Panc1 (cell line): Measurements from ENCODE around the gene CTAGE8.
"Not testable (repeated sequence)": the region's sequence is repeated elsewhere in the genome, so short reads cannot be mapped to it uniquely, and the experiment has no call there.

ENCODE experiments used
- CTCF ChIP-seq: fragments of 450-650 bp; IDR thresholded peaks from 2 replicates; pipeline ENCODE4 v1.5.1; 2017; ENCODE audit warnings: mild to moderate bottlenecking
- POLR2AphosphoS5 ChIP-seq: IDR thresholded peaks from 2 replicates; pipeline ENCODE4 v1.6.1; 2012; ENCODE audit warnings: mild to moderate bottlenecking, low read depth, low read length, moderate library complexity
- SIN3A ChIP-seq: IDR thresholded peaks from 2 replicates; pipeline ENCODE4 v1.6.1; 2012; ENCODE audit warnings: low read depth, mild to moderate bottlenecking, low read length, moderate library complexity, borderline replicate concordance; ENCODE audit not compliant: insufficient read depth
- TF ChIP-seq, protein P1 (sequence below), 2 experiments: IDR thresholded peaks; 2 replicates each; pipeline ENCODE4 v1.6.1; 2011 to 2012; ENCODE audit warnings: low read depth in 2 of 2, control low read depth in 1 of 2, low read length in 1 of 2, mild to moderate bottlenecking in 1 of 2, moderate library complexity in 1 of 2; ENCODE audit not compliant: insufficient read depth in 1 of 2

- TF ChIP-seq CTCF, SIN3A, POLR2AphosphoS5: not testable (repeated sequence)
- TF ChIP-seq, protein P1, sequence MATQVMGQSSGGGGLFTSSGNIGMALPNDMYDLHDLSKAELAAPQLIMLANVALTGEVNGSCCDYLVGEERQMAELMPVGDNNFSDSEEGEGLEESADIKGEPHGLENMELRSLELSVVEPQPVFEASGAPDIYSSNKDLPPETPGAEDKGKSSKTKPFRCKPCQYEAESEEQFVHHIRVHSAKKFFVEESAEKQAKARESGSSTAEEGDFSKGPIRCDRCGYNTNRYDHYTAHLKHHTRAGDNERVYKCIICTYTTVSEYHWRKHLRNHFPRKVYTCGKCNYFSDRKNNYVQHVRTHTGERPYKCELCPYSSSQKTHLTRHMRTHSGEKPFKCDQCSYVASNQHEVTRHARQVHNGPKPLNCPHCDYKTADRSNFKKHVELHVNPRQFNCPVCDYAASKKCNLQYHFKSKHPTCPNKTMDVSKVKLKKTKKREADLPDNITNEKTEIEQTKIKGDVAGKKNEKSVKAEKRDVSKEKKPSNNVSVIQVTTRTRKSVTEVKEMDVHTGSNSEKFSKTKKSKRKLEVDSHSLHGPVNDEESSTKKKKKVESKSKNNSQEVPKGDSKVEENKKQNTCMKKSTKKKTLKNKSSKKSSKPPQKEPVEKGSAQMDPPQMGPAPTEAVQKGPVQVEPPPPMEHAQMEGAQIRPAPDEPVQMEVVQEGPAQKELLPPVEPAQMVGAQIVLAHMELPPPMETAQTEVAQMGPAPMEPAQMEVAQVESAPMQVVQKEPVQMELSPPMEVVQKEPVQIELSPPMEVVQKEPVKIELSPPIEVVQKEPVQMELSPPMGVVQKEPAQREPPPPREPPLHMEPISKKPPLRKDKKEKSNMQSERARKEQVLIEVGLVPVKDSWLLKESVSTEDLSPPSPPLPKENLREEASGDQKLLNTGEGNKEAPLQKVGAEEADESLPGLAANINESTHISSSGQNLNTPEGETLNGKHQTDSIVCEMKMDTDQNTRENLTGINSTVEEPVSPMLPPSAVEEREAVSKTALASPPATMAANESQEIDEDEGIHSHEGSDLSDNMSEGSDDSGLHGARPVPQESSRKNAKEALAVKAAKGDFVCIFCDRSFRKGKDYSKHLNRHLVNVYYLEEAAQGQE (IDR thresholded peaks at IDR 0.05; ENCODE audit: insufficient read depth in 1 of 2, low read depth in 2 of 2, low read length in 1 of 2): not testable (repeated sequence)
Observed at GRCh38 chr7:144293794-144294499, 24.9 kb upstream of the CTAGE8 start.
